ENCODE data around the gene FADS3.

Gene FADS3

DNA sequence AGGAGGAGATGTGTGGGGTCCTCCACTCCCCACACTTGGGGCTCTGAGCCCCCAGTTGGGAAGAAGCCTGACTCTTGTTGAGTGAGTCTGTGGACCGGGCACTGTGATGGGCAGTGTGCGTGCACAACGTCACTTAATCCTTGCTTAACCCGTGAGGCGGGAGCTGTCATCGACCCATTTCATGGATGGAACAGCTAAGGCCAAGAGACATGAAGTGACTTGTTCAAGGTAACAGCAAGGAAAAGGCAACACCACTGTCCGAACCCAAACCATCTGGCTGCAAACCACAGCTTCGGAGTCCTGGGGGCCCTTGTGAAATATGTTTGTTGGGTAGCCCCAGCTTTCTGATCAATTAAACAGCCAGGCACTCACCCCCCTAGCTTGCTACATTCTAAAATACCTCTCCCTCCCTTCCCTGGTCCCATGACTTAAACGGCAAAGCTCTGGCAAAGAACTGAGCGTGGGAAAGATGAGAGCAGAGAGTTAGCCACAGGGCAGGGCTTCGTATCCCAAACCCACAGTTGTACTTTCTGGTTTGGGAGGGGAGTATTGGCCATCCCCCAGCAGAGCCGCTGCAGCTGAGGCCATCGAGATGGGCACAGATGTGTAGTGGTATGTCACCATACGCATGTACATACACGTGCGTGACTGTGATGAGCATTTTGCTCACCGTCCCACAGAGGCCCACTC is 37.0 kb downstream of the FADS3 start:
- TF ChIP-seq, protein P1, sequence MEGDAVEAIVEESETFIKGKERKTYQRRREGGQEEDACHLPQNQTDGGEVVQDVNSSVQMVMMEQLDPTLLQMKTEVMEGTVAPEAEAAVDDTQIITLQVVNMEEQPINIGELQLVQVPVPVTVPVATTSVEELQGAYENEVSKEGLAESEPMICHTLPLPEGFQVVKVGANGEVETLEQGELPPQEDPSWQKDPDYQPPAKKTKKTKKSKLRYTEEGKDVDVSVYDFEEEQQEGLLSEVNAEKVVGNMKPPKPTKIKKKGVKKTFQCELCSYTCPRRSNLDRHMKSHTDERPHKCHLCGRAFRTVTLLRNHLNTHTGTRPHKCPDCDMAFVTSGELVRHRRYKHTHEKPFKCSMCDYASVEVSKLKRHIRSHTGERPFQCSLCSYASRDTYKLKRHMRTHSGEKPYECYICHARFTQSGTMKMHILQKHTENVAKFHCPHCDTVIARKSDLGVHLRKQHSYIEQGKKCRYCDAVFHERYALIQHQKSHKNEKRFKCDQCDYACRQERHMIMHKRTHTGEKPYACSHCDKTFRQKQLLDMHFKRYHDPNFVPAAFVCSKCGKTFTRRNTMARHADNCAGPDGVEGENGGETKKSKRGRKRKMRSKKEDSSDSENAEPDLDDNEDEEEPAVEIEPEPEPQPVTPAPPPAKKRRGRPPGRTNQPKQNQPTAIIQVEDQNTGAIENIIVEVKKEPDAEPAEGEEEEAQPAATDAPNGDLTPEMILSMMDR (IDR thresholded peaks at IDR 0.05; ENCODE audit: extremely low read depth, insufficient read depth, missing control alignments): no peak
- in situ Hi-C loops (cut with MboI; ENCODE audit: low pct_unique_long_range_greater_than_20kb, low sequenced_read_pairs, unreplicated experiment): no loop called here
- no peak for DNase-seq (ENCODE audit: low spot score)

DNA sequence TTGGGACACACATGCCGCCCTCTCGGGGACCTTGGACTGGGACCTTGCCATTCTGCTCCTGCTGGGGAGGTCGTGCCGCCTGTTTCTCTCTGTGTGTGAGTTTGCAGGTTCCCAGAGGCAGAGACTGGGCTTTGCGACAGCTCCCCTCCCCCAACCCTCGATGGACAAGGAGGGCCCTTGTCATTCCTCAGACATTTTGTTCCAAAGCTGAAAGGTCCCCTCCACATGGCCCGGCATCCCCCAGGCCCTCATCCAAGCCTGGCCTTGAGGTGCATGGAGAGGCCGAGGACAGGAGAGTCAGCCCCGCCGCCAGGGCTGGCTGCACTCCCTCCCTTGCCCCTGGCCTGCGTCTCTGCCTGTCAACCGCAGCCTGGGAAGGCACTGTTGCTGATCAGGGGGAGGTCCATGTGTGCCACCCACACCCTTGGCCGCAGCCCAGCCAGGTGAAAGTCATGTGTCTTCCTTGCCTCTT is 37.6 kb downstream of the FADS3 start:
- in situ Hi-C loops (cut with MboI; ENCODE audit: low pct_unique_long_range_greater_than_20kb, low sequenced_read_pairs, unreplicated experiment): no loop called here
- TF ChIP-seq, protein P1 (IDR thresholded peaks at IDR 0.05; ENCODE audit: extremely low read depth, insufficient read depth, missing control alignments): no peak
- no peak for DNase-seq (ENCODE audit: low spot score)

DNA sequence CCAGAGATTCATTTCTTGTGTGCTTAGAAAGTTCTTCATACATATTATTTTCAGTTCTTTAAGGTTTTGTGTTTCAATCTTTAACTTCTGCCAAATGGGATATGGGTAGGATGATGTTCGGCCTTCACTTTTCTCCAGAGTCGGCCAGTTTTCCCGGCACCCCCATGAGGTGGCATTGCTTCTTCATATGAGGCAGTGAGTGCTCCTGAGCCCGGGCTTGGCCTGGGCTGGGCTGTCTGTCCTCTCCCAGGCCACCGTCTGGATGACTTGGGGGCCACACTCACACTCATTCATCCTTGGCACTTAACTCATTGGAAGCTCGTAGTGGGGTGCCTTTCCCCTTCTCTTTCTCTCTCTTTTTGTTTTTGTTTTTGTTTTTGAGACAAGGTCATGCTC is 39.4 kb downstream of the FADS3 start:
- in situ Hi-C loops (cut with MboI; ENCODE audit: low pct_unique_long_range_greater_than_20kb, low sequenced_read_pairs, unreplicated experiment): no loop called here

DNA sequence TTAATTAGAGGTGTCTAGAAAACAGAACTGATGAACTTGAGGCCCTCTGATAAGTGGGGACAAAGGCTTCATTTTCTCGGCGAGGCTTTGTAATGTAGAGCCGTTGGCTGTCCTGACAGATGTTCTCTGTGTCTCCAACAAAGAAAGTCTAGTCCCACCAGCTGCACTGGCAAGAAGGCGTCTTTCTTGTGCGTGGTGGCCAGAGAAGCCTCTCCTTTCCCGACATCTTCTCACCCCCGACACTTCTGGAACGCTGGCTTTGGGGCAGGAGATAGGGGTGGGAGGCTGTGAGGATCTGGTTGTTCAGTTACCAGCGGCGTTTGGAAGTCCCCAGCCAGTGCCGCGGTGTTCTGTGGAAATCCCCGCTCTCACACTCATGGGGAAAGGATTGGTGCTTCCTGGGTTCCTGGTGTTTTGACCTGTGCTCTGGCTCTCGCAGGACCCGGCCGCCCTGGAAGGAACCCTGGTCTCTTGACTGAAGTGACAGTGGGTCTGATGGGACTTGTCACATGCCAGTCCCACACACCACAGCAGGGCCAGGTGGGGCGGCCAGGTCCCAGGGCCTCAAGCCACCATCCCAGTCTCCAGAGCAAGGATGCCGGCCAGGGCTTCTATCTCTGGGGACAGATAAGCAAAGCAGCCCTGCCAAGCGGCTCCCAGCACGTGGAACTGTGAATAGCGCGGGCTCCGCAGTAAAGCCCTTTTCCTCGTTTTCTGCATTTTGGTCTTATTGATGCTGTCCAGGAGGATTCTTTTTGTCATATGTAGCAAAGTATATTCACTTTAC is 40.0 kb downstream of the FADS3 start:
- in situ Hi-C loops (cut with MboI; ENCODE audit: low pct_unique_long_range_greater_than_20kb, low sequenced_read_pairs, unreplicated experiment): no loop called here
- DNase-seq (ENCODE audit: low spot score): no peak

More for the DNA sequence above, 39.4 kb downstream of the FADS3 start:
- TF ChIP-seq, protein P1 (IDR thresholded peaks at IDR 0.05; ENCODE audit: extremely low read depth, insufficient read depth, missing control alignments): no peak
- DNase-seq (ENCODE audit: low spot score): no peak

DNA sequence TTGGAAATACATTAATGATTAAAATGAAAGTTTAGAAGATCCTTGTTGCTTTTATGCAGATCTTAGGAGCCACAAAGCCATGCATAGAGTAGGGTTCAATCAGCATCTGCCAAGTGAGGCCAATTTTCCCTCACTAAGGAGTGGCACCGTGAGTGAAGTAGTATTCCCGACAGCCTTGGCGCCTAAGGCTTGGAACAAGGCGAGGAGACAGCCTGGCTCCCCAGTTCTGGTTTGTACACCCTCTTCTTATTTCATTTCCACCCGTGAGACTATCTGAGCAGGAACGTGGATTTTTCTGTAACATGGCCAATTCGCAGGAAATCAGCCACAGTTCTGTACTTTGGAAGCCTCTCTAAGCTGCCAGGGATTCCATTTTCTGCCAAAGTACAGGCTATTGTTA is 40.7 kb downstream of the FADS3 start:
- in situ Hi-C loops (cut with MboI; ENCODE audit: low pct_unique_long_range_greater_than_20kb, low sequenced_read_pairs, unreplicated experiment): no loop called here
- TF ChIP-seq, protein P1 (IDR thresholded peaks at IDR 0.05; ENCODE audit: extremely low read depth, insufficient read depth, missing control alignments): no peak
- DNase-seq (ENCODE audit: low spot score): no peak

More for the DNA sequence above, 40.0 kb downstream of the FADS3 start:
- TF ChIP-seq, protein P1 (IDR thresholded peaks at IDR 0.05; ENCODE audit: extremely low read depth, insufficient read depth, missing control alignments): no peak

DNA sequence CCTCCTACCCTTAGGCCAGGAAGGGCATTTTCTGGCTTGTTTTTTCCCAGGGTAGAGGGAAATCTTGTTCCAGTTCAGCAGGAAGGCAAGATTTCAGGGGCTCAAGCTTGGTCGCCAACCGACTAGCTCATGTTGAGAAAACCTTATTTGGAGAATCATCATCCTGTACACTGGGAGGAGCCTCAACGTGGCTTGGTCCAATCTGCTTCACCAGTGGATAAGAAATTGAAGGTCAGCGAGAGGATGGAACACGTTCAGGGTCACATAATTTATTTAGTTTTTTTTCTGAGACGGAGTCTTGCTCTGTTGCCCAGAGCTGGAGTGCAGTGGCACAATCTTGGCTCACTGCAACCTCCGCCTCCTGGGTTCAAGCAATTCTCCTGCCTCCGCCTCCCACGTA is 42.7 kb downstream of the FADS3 start:
- in situ Hi-C loops (cut with MboI; ENCODE audit: low pct_unique_long_range_greater_than_20kb, low sequenced_read_pairs, unreplicated experiment): no loop called here
- TF ChIP-seq, protein P1 (IDR thresholded peaks at IDR 0.05; ENCODE audit: extremely low read depth, insufficient read depth, missing control alignments): no peak
- no peak for DNase-seq (ENCODE audit: low spot score)

Measured in GM13977 (cell line).